Umbilical cord (tissue), 2 donors: ENCODE measurements around the gene SLC7A10. TPM values are rescaled to one million over a fixed set of nuclear protein-coding genes. Genes with fewer than 3 reads are reported as not detected.
"Not testable (repeated sequence)": the region's sequence is repeated elsewhere in the genome, so short reads cannot be mapped to it uniquely, and the experiment has no call there.

Experiments
- DNase-seq: peaks from one replicate; pipeline ENCODE4 v3.0.0-alpha.2; 2015; ENCODE audit warnings: low spot score
- total RNA-seq: library from RNA; depleted of rRNA; stranded (reverse); fragments of >200 nt; gene quantifications from one replicate; pipeline ENCODE4 v1.2.3, GENCODE V29; 2014; ENCODE audit warnings: low replicate concordance; ENCODE audit not compliant: insufficient read depth

SLC7A10 gene
- total RNA-seq, 1 donor from 2014 or later, result not detected

DNA sequence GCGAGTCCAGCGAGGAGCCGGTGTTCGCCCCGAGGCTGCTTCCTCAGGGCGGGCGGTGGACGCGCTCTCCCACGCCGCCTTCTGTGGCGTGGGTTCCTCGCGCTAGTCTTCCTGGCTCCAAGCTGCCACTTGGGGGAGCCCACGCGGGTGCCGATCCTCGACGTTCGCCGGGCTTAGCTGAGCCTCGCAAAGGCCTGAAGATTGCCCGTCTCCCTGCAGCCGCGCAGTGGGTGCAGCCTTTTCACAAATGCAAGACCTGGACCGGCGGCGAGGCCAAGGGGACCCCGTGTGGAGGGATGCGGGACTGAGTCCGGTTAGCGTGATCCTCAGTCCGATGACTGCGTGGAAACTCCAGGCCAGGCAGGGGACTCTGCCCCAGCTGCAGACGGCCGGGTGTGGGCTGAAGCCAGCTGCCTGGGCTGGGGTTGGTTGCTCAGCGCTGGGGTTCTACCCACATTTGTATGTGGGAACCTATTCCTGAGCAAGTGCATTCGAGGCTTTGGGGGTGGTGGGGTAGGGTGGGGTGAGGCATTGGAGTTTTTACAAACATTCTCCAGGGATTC lies 48.2 kb downstream of the SLC7A10 start:
- no peak for DNase-seq

DNA sequence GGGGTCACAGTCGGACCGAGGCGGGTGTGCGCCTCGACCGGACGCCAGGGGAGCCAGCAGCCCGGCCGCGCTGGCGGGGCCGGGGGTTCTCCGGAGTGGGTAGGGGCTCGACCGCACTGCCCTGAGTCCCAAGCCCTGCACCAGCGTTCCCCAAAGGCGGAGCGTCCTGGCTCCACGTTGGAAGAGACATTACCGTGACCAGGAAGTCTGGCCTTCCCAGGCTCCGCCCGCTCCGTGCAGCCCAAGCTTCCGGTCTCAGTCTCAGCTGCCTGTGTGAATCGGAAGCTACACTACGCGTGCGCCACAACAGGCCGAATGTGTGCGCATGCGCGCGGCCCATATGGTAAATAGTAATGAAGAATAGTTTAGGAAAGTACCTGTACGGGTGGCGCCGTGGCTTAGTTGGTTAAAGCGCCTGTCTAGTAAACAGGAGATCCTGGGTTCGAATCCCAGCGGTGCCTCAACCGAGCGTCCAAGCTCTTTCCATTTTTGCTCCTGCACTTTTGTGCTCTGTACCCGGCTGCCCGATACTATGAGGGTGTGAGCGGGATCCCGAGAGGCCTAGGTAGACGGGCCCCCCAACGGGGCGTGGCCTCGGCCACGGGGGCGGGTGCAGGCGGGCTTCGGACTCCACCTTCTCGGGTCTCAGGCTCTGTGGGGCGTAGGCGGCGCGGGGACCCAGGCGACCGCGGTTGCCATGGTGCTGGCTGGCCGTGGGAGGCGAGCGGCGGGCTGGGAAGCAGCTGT lies 48.8 kb downstream of the SLC7A10 start:
- DNase-seq, result peak; percentile 99

DNA sequence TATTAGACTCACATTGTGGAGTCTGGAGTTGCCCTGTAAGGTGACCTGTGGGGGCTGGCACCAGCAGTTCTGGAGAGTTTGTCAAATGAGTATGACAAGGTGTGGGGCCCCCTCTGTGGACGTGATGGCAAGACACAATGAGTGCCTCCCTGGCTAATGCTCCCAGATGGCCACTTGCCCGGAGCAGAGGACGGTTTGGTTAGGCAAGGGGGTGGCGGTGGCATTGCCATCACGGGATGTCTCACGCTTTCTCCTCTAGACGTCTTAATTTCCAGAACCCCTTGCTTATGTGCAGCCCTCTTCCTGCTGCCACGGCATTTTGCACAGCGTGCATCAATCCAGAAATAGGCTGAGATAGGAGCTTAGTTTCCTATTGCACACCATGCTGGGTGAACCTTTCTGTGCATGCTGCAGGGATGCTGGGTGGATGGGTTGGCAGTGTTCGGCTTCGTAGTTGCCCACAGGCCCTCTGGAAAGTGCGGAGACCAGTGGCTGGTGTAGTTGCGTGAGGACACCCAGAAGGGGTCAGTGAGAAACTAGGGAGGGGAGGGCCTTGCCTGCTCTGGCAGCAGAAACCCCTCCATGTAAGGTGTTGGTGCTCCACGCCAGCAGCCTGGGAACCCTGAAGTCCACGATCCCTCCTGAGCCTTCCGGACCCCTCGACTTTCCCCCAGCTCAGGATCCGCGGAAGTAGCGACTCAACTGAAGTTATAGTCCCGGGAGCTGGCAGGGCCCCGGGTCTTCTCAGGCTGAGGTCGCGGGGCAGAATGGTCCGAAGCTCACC lies 49.6 kb downstream of the SLC7A10 start:
- DNase-seq, result no peak

DNA sequence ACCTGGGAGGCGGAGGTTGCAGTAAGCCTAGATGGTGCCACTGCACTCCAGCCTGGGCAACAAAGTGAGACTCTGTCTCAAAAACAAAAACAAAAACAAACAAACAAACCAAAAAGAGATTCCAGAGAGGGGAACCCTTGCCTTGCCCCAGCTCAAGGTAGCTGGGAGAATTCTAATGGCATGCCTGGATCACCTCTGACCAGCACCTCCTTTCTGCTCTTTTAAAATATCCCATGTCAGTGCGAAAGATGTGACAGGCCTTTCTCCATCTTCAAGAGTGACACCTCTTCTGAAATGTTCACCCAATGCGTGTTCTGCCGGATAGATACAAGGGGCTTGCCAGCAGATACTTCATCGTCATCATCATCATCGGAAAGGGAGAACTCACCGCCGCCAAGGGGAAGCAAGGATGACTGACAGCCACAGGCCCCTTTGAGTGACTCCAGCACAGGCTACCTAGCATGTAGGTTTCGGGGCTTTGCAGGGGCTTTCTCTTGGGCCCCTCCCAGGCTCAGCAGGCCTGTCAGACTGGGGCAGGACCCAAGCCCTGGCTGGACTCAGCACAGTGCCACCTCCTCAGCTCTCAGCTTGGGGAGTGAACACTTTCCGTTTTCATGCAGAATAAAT lies 50.4 kb downstream of the SLC7A10 start:
- no peak for DNase-seq

DNA sequence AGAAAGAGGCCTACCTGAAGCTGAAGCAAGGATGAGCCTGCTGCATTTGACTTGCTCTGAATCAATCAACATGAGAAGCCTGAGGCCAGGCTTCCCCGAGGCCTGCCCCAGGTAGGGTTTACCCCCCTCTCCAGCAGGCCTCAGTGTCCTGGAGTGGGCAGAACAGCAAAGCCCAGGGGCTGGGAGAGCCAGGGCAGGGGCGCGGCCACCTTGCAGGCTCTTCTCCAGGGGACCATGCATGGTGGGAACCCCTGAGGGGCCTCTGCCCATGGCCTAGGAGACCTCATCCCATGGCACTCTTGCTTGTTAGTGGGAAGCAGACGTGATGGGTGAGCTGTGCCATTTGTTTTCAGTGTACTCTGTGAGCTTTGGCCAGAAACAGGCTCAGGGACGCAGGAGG lies 51.5 kb downstream of the SLC7A10 start:
- DNase-seq, result no peak

DNA sequence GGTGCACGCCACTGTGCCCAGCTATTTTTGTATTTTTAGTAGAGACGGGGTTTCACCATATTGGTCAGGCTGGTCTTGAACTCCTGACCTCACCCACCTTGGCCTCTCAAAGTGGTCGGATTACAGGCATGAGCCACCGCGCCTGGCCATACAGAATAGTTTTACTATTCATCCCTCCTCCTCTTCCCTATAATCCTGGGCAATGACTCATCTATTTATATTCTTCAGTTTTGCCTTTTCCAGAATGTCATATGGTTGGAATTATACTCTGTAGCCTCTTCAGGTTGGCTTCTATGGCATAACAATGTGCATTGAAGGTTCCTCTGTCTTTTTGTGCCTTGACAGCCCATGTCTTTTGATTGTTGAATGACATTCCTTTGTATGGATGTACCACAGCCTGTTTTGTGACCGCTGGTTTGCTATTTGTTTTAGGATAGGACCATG lies 53.7 kb downstream of the SLC7A10 start:
- no peak for DNase-seq

DNA sequence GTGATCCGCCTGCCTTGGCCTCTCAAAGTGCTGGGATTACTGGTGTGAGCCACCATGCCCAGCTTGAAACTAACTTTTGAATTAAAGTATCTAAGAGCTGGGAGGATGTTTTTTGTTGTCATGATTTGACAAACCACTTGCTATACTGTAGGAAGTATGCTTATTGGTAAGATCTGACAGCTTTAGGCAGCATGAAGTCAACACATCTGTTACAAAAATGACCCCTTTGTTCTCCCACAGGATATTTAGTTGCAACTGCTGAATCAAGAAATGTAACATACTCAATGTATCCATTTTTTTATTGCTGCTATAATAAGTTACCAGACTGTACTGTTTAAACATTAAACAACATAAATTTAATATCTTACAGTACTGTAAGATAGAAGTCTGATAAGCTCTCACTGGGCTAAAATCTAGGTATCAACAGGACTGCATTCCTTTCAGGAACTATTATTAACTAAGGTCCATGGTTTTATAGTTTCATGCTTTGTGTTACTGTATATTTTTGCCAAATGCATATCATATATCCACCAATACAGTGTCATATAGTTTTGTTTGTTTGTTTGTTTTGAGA lies 54.3 kb downstream of the SLC7A10 start:
- DNase-seq, result no peak

DNA sequence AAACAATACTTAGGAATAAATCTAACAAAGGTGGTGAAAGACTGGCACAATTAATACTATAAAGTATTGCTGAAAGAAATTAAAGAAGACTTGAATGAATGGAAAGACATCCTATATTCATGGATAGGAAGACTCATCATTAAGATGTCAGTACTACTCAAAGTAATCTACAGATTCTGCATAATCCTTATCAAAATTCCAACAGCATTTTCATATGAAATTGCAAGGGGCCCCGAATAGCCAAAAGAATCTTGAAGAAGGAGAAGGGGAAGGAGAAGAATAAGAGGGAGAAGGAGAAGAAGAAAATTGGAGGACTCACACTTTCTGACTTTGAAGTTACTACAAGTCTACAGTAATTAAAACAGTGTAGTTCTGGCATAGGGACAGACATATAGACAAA lies 57.1 kb downstream of the SLC7A10 start:
- DNase-seq, result no peak

DNA sequence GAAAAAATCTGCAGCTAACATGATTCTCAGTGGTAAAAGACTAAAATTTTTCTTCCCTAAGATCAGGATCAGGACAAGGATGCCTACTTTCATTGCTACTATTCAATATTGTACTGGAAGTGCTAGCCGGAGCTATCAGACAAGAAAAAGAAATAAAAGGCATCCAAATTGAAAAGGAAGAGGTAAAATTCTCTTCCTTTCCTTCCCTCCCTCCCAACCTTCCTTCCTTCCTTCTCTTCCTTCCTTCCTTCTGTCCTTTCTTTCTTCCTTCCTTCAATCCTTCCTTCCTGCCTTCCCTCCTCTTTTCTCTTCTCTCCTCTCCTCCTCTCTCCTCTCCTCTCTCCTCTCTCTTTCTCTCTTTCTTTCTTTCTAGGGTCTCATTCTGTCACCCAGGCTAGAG lies 58.2 kb downstream of the SLC7A10 start:
- no peak for DNase-seq

DNA sequence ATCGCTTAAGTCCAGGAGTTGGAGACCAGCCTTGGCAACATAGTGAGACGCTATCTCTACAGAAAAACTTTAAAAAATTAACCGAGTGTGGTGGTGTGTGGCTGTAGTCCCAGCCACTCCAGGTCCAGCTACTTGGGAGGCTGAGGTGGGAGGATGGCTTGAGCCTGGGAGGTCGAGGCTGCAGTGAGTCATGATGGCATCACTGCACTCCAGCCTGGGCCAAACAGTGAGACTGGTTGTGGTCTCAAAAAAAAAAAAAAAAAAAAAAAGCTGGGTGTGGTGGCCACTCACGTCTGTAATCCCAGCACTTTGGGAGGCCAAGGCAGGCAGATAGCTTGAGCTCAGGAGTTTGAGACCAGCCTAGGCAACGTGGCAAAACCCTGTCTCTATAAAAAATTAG lies 59.6 kb downstream of the SLC7A10 start:
- not testable (repeated sequence) for DNase-seq

DNA sequence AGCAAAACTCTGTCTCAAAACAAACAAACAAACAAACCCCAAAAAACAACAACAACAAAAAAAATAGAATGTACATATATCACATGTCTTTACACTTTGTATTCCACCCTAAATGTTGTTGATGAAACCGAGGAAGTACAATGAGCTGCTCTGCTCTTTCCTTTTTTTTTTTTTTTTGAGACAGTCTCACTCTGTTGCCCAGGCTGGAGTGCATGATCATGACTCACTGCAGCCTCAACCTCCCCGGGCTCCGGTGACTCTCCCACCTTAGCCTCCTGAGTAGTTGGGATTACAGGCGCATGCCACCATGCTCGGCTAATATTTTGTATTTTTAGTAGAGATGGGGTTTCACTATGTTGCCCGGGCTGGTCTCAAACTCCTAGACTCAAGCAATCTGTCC lies 62.2 kb downstream of the SLC7A10 start:
- DNase-seq, result no peak

DNA sequence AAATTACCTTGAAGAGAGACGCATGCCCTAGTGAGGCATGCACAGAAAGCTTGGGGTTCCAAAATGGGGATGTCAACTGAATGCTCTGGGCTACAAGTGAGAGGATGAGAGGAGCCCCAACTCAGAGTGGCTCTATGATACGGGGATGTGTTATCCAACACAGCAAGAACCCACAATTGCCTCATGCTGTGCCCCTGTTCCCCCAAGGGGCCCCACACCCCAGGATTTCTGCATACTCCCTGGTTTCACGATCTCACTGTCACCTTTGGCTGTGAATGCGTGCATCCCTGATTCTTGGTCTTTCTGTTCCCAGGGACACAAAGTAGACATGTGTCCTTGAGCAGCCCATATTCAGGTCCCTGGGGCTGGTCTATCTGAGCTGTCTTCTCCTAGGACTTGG lies 64.4 kb downstream of the SLC7A10 start:
- no peak for DNase-seq

DNA sequence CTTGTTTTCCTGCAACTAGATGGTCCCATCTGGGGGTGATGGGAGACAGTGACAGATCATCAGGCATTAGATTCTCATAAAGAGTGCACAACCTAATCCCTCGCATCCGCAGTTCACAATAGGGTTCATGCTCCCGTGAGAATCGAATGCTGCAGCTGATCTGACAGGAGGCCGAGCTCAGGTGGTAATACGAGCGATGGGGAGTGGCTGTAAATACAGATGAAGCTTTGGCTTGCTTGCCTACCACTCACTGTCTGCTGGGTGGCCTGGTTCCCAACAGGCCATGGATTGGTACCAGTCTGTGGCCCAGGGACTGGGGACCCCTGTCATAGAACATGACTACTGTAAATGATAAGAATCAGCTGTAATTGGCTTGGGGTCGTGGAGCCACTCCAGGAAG lies 65.8 kb downstream of the SLC7A10 start:
- DNase-seq, result no peak

DNA sequence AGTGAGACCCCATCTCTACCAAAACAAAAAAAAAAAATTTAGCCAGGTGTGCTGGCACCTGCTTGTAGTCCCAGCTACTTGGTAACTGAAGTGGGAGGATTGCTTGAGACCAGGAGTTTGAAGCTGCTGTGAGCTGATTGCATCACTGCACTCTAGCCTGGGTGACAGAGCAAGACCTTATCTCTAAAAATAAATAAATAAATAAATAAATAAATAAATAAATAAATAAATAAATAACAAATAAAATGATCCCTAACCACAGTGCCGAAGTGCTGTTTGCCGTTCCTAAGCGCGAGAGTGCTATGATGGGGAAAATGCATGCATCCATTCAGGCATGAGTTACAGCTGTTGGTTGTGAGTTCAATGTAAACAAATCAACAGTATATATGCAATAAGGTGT lies 66.5 kb downstream of the SLC7A10 start:
- DNase-seq, result no peak

Other genes starting within 250 kb of the SLC7A10 start
- 4.1 TPM for gene RHPN2, start 161.0 kb downstream of the SLC7A10 start, total RNA-seq
- gene GPATCH1, start 144.7 kb downstream of the SLC7A10 start, total RNA-seq, result 13.7 TPM
- not detected for gene WDR88, start 93.7 kb downstream of the SLC7A10 start, total RNA-seq
- 12.5 TPM for gene LRP3, start 31.5 kb downstream of the SLC7A10 start, total RNA-seq
- gene CEBPA, start 76.7 kb upstream of the SLC7A10 start, total RNA-seq, result 7.5 TPM
- gene CEBPG, start 147.9 kb upstream of the SLC7A10 start, total RNA-seq, result 31.8 TPM